GM18951 (cell line): ENCODE data around the gene CCT8.
"Not testable (repeated sequence)": the region's sequence is repeated elsewhere in the genome, so short reads cannot be mapped to it uniquely, and the experiment has no call there.

Experiments
- POLR2A ChIP-seq: IDR thresholded peaks from 4 replicates; pipeline ENCODE4 v1.6.1; 2011; ENCODE audit warnings: mild to moderate bottlenecking; ENCODE audit not compliant: insufficient read length, insufficient read depth; ENCODE audit errors: extremely low read depth
- in situ Hi-C: fragments of 300-500 bp; cut with MboI; formaldehyde crosslinking; loops from one replicate; pipeline ENCODE4 v1.12.0; 2022; ENCODE audit warnings: low sequenced_read_pairs, mixed read lengths, inconsistent platforms; ENCODE audit not compliant: unreplicated experiment

CCT8 gene

DNA sequence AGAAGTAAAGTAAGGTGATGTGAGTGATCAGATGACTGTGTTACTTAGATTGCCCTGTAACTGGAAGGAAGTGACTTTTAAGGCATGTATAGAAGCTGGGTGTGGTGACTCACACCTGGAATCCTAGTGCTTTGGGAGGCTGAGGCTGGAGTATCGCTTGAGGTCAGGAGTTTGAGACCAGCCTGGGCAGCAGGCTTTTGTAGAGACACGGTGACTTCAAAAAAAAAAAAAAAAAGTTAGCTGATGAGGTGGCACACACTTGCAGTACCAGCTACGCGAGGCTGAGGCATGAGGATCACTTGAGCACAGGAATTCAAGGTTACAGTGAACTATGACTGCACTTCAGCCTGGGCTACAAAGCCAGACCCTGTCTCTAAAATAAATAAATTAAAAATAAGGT, 51.3 kb downstream of the CCT8 start:
- in situ Hi-C loops = no loop called here
- no peak for TF ChIP-seq POLR2A

- in situ Hi-C loops = no loop called here
- TF ChIP-seq POLR2A = no peak
Measured at GRCh38 chr21:29018540-29018939, 54.9 kb downstream of the CCT8 start.

GRCh38 chr21:29017639-29018237, 55.7 kb downstream of the CCT8 start:
- no peak for TF ChIP-seq POLR2A

GRCh38 chr21:29011236-29011635, 62.2 kb downstream of the CCT8 start:
- in situ Hi-C loops = not testable (repeated sequence)

More at GRCh38 chr21:29017639-29018237, 55.7 kb downstream of the CCT8 start:
- in situ Hi-C loops = no loop called here

GRCh38 chr21:29008367-29008766, 65.1 kb downstream of the CCT8 start:
- in situ Hi-C loops = no loop called here
- TF ChIP-seq POLR2A = no peak

DNA sequence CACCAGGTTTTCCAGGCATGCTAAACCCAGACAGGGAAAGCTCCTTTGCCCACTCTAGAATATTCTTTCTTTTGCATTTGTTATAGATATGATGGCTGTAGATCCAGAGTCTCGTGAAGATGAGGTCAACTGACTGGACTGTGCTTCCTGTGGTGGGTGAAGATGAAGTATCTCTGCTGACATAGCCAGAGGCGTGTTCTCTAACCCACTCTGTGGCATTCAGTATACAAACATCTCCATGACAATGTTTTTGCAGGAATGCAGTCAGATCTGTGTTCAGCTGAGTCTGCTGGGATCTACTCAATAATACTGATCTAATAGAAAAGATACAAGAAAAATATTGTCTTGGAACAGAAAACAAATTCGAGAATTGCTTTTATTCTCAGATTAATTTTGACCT, 65.6 kb downstream of the CCT8 start:
- in situ Hi-C loops = no loop called here
- no peak for TF ChIP-seq POLR2A

DNA sequence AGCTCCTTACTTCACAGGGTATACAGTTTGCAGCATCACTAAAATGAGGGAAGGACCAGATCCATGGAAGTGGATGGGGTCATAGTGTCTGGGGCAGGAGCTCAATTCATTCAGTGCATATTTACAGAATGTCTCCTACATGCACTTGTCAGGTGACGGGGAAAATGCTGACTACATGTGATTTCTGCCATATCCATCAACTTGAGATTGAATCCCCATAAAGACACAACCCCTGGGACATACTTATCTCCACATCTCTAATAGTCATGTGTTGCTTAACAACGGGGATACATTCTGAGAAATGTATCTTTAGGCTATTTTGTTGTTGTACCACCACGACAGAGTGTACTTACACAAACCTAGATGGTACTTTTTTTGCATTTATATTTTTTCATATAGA, 66.3 kb downstream of the CCT8 start:
- no peak for TF ChIP-seq POLR2A
- in situ Hi-C loops = no loop called here
